Mesodermal cell (in vitro differentiated cells): ENCODE data around the gene NEURL2.

Experiments used
- H3K27ac ChIP-seq: 2 replicates; pipeline ENCODE4 v1.7.0; 2013; ENCODE audit warnings: mild to moderate bottlenecking, low read depth, low read length, moderate library complexity; ENCODE audit not compliant: severe bottlenecking
- H3K36me3 ChIP-seq: 2 replicates; pipeline ENCODE4 v1.7.1; 2013; ENCODE audit warnings: mild to moderate bottlenecking, low read length, moderate library complexity; ENCODE audit not compliant: control insufficient read depth, insufficient read depth
- H3K4me1 ChIP-seq: one replicate; pipeline ENCODE4 v1.7.1; 2013; ENCODE audit warnings: mild to moderate bottlenecking, low read length; ENCODE audit not compliant: insufficient read depth, control insufficient read depth, poor library complexity, severe bottlenecking
- H3K4me3 ChIP-seq: 2 replicates; pipeline ENCODE4 v1.7.0; 2013; ENCODE audit warnings: low read length, control low read depth, mild to moderate bottlenecking; ENCODE audit not compliant: insufficient read depth, poor library complexity, severe bottlenecking; ENCODE audit errors: extremely low read depth
- H3K9me3 ChIP-seq: 2 replicates; pipeline ENCODE4 v1.7.1; 2013; ENCODE audit warnings: mild to moderate bottlenecking, low read length, moderate library complexity; ENCODE audit not compliant: control insufficient read depth
- WGBS, 2 experiments: methylation state at CpG; one replicate each; pipeline ENCODE4 v1.1.5; 2013; ENCODE audit warnings: missing lambda C conversion rate in 2 of 2; ENCODE audit not compliant: insufficient coverage in 2 of 2; 5-methylcytosine and 5-hydroxymethylcytosine counted together

The NEURL2 gene

DNA sequence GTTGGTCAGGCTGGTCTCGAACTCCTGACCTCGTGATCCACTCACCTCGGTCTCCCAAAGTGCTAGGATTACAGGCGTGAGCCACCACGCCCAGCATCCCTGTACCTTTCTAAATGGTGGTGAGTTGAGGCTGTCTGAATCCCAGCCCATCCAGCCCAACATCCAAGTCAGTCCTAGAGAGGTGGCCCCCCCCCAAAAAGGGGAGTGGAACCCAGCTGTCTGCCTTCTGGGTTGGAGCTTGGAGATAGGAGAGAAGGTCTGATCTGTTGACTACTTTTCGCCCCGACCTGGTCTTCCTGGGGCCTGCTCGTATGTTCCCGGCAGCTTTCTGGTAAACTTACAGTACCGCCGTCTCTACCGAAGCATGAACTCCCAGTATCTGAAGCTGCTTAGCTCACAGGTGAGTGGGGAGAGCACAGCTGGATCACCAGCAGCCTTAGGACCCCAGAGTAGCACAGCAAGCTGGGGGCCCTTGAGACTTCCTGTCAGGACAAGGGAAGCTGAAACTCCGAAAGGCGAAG is 5.7 kb upstream of the NEURL2 start:
- Histone ChIP-seq H3K9me3 (no peaks in the 10 kb centered on the region), H3K4me3 (no peak overlapping the region), H3K27ac (no peak overlapping the region), H3K4me1 (no peaks in the 10 kb centered on the region), H3K36me3 (peaks cover 54% of the 10 kb centered on the region)
- 95% methylated on average over 14 of the region's 14 CpGs for WGBS, 2 experiments

- H3K36me3 ChIP-seq = peaks cover 41% of the 10 kb centered on the region
- H3K4me3 ChIP-seq = no peak overlapping the region
- no peaks in the 10 kb centered on the region for H3K4me1 ChIP-seq
- no peaks in the 10 kb centered on the region for H3K9me3 ChIP-seq
- 97 to 100% methylated on average over 2 to 5 of the region's 12 CpGs for WGBS, 2 experiments
- no peak overlapping the region for H3K27ac ChIP-seq
These were observed 3.8 kb upstream of the NEURL2 start for GRCh38 chr20:45894797-45895196.

DNA sequence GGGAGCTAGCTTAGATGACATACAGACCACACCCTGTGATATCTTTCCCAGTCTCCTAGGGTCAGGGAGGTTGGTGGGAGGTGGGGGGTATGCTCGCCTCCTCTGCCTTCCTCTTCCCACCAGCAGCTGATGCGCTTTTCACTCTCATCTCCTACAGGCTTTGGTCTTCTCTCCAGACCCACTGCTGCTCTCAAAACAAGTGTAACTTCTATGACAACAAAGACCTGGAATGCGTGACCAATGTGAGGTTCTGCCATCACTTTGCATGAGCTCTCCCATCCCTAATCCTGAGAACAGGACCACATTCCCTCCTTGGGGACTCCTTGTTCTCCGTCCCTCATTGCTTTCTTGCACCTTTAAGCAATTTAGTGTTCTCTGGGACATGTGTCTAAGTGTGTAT is 2.8 kb upstream of the NEURL2 start:
- Histone ChIP-seq H3K4me1 (no peaks in the 10 kb centered on the region), H3K27ac (no peak overlapping the region), H3K9me3 (no peaks in the 10 kb centered on the region), H3K4me3 (no peak overlapping the region), H3K36me3 (peaks cover 35% of the 10 kb centered on the region)
- whole genome bisulfite sequencing, 2 experiments = 87 to 93% methylated on average over 2 to 3 of the region's 4 CpGs

- H3K27ac ChIP-seq = no peak overlapping the region
- H3K36me3 ChIP-seq = peaks cover 31% of the 10 kb centered on the region
- 100% methylated on average over 2 of the region's 4 CpGs for WGBS, 2 experiments
- H3K4me1 ChIP-seq = no peaks in the 10 kb centered on the region
- H3K9me3 ChIP-seq = no peaks in the 10 kb centered on the region
- H3K4me3 ChIP-seq = no peak overlapping the region
These were observed 2.0 kb upstream of the NEURL2 start for GRCh38 chr20:45892828-45893500.

DNA sequence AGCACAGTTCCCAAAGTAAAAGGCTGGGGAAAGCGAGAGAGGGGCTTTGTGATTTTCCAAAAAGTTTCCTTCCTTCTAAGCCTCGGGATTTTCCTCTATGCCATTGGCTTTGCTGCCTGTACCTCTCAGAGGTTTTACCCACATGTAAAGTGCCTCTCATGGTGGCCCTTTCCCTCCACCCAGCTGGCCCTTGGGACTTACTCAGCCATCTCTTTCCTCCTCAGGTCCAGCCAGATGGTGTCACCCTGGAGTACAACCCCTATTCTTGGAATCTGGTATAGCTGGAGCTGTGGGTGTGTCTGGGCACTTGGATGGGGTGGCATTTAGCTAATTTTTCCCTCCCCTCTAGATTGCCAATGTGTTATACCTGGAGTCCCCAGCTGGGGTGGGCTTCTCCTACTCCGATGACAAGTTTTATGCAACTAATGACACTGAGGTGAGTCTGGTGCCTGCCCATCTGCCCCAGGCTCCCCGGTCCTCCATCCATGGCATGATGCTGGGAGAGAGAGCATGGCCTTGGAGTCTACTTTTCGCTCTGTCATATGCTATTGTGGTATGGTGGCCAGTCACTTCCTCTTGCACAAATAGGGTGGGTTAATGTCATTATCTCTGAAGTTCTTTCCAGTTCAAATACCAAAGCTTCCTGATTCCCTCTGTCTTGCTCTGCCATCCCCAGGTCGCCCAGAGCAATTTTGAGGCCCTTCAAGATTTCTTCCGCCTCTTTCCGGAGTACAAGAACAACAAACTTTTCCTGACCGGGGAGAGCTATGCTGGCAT is 1.2 kb upstream of the NEURL2 start:
- Histone ChIP-seq H3K9me3 (no peaks in the 10 kb centered on the region), H3K27ac (no peak overlapping the region), H3K4me3 (peak overlapping the region; percentile 66), H3K4me1 (no peaks in the 10 kb centered on the region), H3K36me3 (peaks cover 24% of the 10 kb centered on the region)
- 83 to 87% methylated on average over 8 of the region's 9 CpGs for WGBS, 2 experiments

- H3K9me3 ChIP-seq = no peaks in the 10 kb centered on the region
- H3K4me1 ChIP-seq = no peaks in the 10 kb centered on the region
- H3K27ac ChIP-seq = peak overlapping the region; percentile 53
- peaks cover 26% of the 10 kb centered on the region for H3K36me3 ChIP-seq
- whole genome bisulfite sequencing, 2 experiments = 3 to 4% methylated on average over 73 to 79 of the region's 79 CpGs
- peak overlapping the region; percentile 66 for H3K4me3 ChIP-seq
These were observed 677 bp downstream of the NEURL2 start for GRCh38 chr20:45890077-45890984.

- Histone ChIP-seq H3K27ac (no peak overlapping the region), H3K4me1 (no peaks in the 10 kb centered on the region), H3K9me3 (no peaks in the 10 kb centered on the region), H3K4me3 (no peak overlapping the region), H3K36me3 (peaks cover 25% of the 10 kb centered on the region)
- 87 to 100% methylated on average over 3 of the region's 3 CpGs for WGBS, 2 experiments
These were observed 2.3 kb downstream of the NEURL2 start for GRCh38 chr20:45888681-45889080.

- Histone ChIP-seq H3K4me3 (no peak within 1 kb of the TSS), H3K36me3 (peaks cover 31% of the 10 kb centered on the region), H3K4me1 (no peaks in the 10 kb centered on the region), H3K27ac (no peak within 1 kb of the TSS), H3K9me3 (no peaks in the 10 kb centered on the region)
- 100% methylated on average over 3 of the region's 8 CpGs; no CpG with 5 or more reads in 1 of the 2 experiments for WGBS, 2 experiments
These were observed 3.7 kb downstream of the NEURL2 start, which contains the start of gene SPATA25 for GRCh38 chr20:45887346-45887715. SPATA25 (minus strand) TSS chr20:45887622; CDS start chr20:45887590, 32 bp downstream.

DNA sequence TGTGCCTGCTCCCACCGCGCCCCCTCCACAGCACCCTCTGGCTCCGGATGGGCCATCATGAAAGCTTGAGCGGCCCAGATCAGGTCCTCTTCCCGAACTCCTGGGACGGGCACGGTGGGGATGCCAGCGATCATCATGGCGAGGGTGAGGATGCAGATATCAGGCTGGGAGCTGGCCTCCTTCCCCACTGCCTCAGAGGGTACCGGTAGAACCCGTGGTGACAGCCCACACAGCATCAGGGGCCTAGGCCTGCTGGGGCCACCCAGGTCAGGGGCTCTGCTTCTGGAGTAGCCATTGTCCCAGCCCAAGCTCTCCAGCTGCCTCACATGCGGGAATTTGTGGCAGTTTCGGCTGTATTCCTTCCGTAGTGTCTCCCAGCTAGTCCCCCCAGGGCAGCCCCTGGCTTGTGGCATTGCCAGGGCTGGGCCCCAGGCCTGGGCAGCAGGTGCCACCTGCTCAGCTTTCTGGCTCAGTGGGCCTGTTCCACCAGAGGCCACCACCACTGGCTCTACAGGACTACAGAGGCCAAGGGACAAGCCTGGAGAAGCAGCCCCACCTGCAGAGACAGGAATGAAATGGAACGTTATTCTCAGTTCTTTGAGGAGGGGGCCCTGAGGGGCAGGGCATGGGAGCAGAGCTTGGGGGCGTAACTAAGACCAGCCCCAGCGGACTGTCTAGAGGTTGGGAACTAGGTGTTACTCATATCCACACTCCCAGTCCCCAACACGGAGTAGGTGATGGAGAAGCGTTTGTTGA is 4.2 kb downstream of the NEURL2 start:
- Histone ChIP-seq H3K36me3 (peaks cover 36% of the 10 kb centered on the region), H3K27ac (no peak overlapping the region), H3K9me3 (no peaks in the 10 kb centered on the region), H3K4me3 (no peak overlapping the region), H3K4me1 (no peaks in the 10 kb centered on the region)
- WGBS, 2 experiments = 92 to 95% methylated on average over 15 of the region's 19 CpGs

DNA sequence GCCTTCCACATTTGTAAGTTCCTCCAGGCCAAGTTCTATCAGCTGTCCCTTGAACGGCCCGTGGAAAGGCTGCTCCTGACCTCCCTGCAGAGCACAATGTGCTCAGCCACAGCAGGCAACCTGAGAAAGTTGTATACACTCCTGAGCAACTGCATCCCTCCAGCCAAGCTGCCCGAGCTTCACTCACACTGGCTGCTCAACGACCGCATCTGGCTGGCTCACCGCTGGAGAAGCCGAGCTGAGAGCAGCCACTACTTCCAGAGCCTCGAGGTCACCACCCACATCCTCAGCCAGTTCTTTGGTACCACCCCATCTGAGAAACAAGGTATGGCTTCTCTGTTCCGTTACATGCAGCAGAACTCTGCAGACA is 7.9 kb downstream of the NEURL2 start:
- Histone ChIP-seq H3K27ac (no peak overlapping the region), H3K4me3 (no peak overlapping the region), H3K36me3 (peaks cover 32% of the 10 kb centered on the region), H3K4me1 (no peaks in the 10 kb centered on the region), H3K9me3 (no peaks in the 10 kb centered on the region)
- WGBS, 2 experiments = 89 to 96% methylated on average over 9 of the region's 9 CpGs
